GM12873 (cell line): ENCODE measurements around the gene DNASE2B.

Experiments
- CTCF ChIP-seq: IDR thresholded peaks from 2 replicates; pipeline ENCODE4 v1.5.1; 2012; ENCODE audit warnings: low read depth, mild to moderate bottlenecking, moderate library complexity, low read length, control low read depth; ENCODE audit not compliant: insufficient read depth; ENCODE audit errors: missing control alignments

Gene DNASE2B

GRCh38 chr1:84387480-84388163, 10.7 kb upstream of the DNASE2B start:
- TF ChIP-seq CTCF, result no peak

- no peak for TF ChIP-seq CTCF
Measured at GRCh38 chr1:84390226-84390625, 8.1 kb upstream of the DNASE2B start.

- TF ChIP-seq CTCF, result no peak
Measured at GRCh38 chr1:84401156-84401555, 2.9 kb downstream of the DNASE2B start.

- no peak for TF ChIP-seq CTCF
Measured at GRCh38 chr1:84402060-84402459, 3.8 kb downstream of the DNASE2B start.

GRCh38 chr1:84402501-84402900, 4.2 kb downstream of the DNASE2B start:
- TF ChIP-seq CTCF, result no peak

- TF ChIP-seq CTCF, result no peak
Measured at GRCh38 chr1:84403347-84403746, 5.1 kb downstream of the DNASE2B start.

GRCh38 chr1:84406346-84406861, 8.1 kb downstream of the DNASE2B start:
- TF ChIP-seq CTCF, result no peak
